Measurements from ENCODE around the gene SLC25A51.

DNA sequence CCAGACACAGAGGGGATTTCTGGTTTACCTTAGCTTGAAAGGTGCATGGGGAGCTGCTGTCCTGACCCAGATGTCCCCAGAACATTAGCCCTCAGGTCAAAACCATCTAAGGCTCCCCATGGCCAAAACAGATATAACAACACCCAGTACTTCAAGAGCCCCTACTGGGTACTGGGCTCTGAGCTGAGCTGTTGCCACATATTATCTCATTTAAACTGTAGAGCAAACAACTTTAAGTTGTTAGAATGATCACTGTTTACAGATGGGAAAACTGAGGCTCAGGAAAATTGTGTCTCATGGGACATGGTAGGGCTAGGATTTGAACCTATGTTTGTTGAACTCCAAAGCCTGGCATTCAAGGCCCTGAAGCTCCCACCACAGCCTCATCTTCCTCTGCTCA is 20.6 kb upstream of the SLC25A51 start:
- TF ChIP-seq HOXA7 (CRISPR knock-in tag; IDR thresholded peaks at IDR 0.05; ENCODE audit: borderline replicate concordance) (no peak), ZNF248 (tag by site-specific recombination; IDR thresholded peaks at IDR 0.05) (no peak), SP2 (tag by site-specific recombination; IDR thresholded peaks at IDR 0.05) (no peak)
- TF ChIP-seq, protein P1, sequence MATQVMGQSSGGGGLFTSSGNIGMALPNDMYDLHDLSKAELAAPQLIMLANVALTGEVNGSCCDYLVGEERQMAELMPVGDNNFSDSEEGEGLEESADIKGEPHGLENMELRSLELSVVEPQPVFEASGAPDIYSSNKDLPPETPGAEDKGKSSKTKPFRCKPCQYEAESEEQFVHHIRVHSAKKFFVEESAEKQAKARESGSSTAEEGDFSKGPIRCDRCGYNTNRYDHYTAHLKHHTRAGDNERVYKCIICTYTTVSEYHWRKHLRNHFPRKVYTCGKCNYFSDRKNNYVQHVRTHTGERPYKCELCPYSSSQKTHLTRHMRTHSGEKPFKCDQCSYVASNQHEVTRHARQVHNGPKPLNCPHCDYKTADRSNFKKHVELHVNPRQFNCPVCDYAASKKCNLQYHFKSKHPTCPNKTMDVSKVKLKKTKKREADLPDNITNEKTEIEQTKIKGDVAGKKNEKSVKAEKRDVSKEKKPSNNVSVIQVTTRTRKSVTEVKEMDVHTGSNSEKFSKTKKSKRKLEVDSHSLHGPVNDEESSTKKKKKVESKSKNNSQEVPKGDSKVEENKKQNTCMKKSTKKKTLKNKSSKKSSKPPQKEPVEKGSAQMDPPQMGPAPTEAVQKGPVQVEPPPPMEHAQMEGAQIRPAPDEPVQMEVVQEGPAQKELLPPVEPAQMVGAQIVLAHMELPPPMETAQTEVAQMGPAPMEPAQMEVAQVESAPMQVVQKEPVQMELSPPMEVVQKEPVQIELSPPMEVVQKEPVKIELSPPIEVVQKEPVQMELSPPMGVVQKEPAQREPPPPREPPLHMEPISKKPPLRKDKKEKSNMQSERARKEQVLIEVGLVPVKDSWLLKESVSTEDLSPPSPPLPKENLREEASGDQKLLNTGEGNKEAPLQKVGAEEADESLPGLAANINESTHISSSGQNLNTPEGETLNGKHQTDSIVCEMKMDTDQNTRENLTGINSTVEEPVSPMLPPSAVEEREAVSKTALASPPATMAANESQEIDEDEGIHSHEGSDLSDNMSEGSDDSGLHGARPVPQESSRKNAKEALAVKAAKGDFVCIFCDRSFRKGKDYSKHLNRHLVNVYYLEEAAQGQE (tag by site-specific recombination; IDR thresholded peaks at IDR 0.05), result no peak
- TF ChIP-seq, protein P2, sequence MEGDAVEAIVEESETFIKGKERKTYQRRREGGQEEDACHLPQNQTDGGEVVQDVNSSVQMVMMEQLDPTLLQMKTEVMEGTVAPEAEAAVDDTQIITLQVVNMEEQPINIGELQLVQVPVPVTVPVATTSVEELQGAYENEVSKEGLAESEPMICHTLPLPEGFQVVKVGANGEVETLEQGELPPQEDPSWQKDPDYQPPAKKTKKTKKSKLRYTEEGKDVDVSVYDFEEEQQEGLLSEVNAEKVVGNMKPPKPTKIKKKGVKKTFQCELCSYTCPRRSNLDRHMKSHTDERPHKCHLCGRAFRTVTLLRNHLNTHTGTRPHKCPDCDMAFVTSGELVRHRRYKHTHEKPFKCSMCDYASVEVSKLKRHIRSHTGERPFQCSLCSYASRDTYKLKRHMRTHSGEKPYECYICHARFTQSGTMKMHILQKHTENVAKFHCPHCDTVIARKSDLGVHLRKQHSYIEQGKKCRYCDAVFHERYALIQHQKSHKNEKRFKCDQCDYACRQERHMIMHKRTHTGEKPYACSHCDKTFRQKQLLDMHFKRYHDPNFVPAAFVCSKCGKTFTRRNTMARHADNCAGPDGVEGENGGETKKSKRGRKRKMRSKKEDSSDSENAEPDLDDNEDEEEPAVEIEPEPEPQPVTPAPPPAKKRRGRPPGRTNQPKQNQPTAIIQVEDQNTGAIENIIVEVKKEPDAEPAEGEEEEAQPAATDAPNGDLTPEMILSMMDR (tag by site-specific recombination; IDR thresholded peaks at IDR 0.05), result no peak
